ENCODE results near the gene VDAC2.

GRCh38 chr10:75234017-75234682 lies 23.6 kb downstream of the VDAC2 start:
- TF ChIP-seq CEBPB (IDR thresholded peaks at IDR 0.05; ENCODE audit: borderline replicate concordance in 1 of 2, low read depth in 2 of 2, low read length in 2 of 2) (no peak), YBX1 (IDR thresholded peaks at IDR 0.05) (no peak), NRF1 (conservative IDR thresholded peaks at IDR 0.05; ENCODE audit: low read depth, low read length) (no peak), YY1 (IDR thresholded peaks at IDR 0.05; ENCODE audit: low read depth, low read length) (no peak), HDAC2 (IDR thresholded peaks at IDR 0.05) (no peak), POLR2AphosphoS5 (IDR thresholded peaks at IDR 0.05; ENCODE audit: low read length) (no peak), NBN (IDR thresholded peaks at IDR 0.05) (peak; percentile 54; the same call in 1 of the 2 replicates), PAX8 (IDR thresholded peaks at IDR 0.05) (no peak), REST (IDR thresholded peaks at IDR 0.05; ENCODE audit: low read depth, low read length) (no peak), CUX1 (IDR thresholded peaks at IDR 0.05; ENCODE audit: insufficient replicate concordance, low read depth, low read length) (no peak), EZH2 (IDR thresholded peaks at IDR 0.05; ENCODE audit: borderline replicate concordance, control insufficient read depth, low read depth, low read length) (no peak), ELK1 (IDR thresholded peaks at IDR 0.05; ENCODE audit: low read depth, low read length) (no peak)
- TF ChIP-seq, protein P1, sequence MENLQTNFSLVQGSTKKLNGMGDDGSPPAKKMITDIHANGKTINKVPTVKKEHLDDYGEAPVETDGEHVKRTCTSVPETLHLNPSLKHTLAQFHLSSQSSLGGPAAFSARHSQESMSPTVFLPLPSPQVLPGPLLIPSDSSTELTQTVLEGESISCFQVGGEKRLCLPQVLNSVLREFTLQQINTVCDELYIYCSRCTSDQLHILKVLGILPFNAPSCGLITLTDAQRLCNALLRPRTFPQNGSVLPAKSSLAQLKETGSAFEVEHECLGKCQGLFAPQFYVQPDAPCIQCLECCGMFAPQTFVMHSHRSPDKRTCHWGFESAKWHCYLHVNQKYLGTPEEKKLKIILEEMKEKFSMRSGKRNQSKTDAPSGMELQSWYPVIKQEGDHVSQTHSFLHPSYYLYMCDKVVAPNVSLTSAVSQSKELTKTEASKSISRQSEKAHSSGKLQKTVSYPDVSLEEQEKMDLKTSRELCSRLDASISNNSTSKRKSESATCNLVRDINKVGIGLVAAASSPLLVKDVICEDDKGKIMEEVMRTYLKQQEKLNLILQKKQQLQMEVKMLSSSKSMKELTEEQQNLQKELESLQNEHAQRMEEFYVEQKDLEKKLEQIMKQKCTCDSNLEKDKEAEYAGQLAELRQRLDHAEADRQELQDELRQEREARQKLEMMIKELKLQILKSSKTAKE (IDR thresholded peaks at IDR 0.05; ENCODE audit: low read depth, poor library complexity, severe bottlenecking): no peak
- TF ChIP-seq, protein P2, sequence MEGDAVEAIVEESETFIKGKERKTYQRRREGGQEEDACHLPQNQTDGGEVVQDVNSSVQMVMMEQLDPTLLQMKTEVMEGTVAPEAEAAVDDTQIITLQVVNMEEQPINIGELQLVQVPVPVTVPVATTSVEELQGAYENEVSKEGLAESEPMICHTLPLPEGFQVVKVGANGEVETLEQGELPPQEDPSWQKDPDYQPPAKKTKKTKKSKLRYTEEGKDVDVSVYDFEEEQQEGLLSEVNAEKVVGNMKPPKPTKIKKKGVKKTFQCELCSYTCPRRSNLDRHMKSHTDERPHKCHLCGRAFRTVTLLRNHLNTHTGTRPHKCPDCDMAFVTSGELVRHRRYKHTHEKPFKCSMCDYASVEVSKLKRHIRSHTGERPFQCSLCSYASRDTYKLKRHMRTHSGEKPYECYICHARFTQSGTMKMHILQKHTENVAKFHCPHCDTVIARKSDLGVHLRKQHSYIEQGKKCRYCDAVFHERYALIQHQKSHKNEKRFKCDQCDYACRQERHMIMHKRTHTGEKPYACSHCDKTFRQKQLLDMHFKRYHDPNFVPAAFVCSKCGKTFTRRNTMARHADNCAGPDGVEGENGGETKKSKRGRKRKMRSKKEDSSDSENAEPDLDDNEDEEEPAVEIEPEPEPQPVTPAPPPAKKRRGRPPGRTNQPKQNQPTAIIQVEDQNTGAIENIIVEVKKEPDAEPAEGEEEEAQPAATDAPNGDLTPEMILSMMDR (IDR thresholded peaks at IDR 0.05 in 2 of 3, conservative IDR thresholded peaks at IDR 0.05 in 1 of 3; ENCODE audit: control insufficient read depth in 2 of 3, extremely low read depth in 1 of 3, insufficient read depth in 1 of 3, low read depth in 3 of 3, low read length in 3 of 3): no peak
